OCI-LY3 (cell line): ENCODE measurements around the gene SLCO4A1.

Experiments used
- H2AFZ ChIP-seq: fragments of 200-600, 300-600 bp; shearing (Covaris generic); 2 replicates; pipeline ENCODE4 v1.6.0; 2014; ENCODE audit warnings: antibody characterized with exemption, low read depth, low read length
- H3K27ac ChIP-seq: fragments of 200-600, 300-600 bp; sonication (generic); 2 replicates; pipeline ENCODE4 v1.5.1; 2014; ENCODE audit warnings: mild to moderate bottlenecking, low read length, moderate library complexity, mixed read lengths
- H3K27me3 ChIP-seq: fragments of 200-600, 300-600 bp; sonication (generic); 2 replicates; pipeline ENCODE4 v1.6.1; 2014; ENCODE audit warnings: low read depth, low read length, mixed read lengths
- H3K36me3 ChIP-seq: fragments of 200-600, 300-600 bp; sonication (generic); replicated peaks from 2 replicates; pipeline ENCODE3; 2014; ENCODE audit warnings: low read depth, low read length, mixed read lengths
- H3K4me1 ChIP-seq: fragments of 300-600, 200-600 bp; sonication (generic); 2 replicates; pipeline ENCODE4 v1.6.1; 2014; ENCODE audit warnings: low read length, mixed read lengths
- H3K4me2 ChIP-seq: fragments of 200-600, 300-600 bp; sonication (generic); 2 replicates; pipeline ENCODE4 v1.6.1; 2014; ENCODE audit warnings: low read length, mixed read lengths
- H3K4me3 ChIP-seq: fragments of 300-600, 200-600 bp; sonication (generic); 2 replicates; pipeline ENCODE4 v1.5.1; 2014; ENCODE audit warnings: antibody characterized with exemption, mild to moderate bottlenecking, low read length, moderate library complexity
- H3K79me2 ChIP-seq: fragments of 300-600, 200-600 bp; shearing (Covaris generic); 2 replicates; pipeline ENCODE4 v1.6.1; 2014; ENCODE audit warnings: mild to moderate bottlenecking, low read length, mixed read lengths
- H3K9ac ChIP-seq: fragments of 300-600, 200-600 bp; shearing (Covaris generic); 2 replicates; pipeline ENCODE4 v1.6.0; 2014; ENCODE audit warnings: mild to moderate bottlenecking, low read length, moderate library complexity
- H3K9me3 ChIP-seq: fragments of 200-600, 300-600 bp; shearing (Covaris generic); 2 replicates; pipeline ENCODE4 v1.6.1; 2014; ENCODE audit warnings: low read length, mixed read lengths; ENCODE audit not compliant: insufficient read depth
- H4K20me1 ChIP-seq: fragments of 200-600, 300-600 bp; sonication (generic); 2 replicates; pipeline ENCODE4 v1.6.1; 2016; ENCODE audit warnings: low read length, mixed read lengths; ENCODE audit not compliant: insufficient read depth
- EZH2phosphoT487 ChIP-seq: fragments of 200-600 bp; shearing (Covaris generic); IDR thresholded peaks from 2 replicates; pipeline ENCODE4 v1.6.1; 2018; ENCODE audit warnings: antibody characterized with exemption, mixed run types, low read depth
- TF ChIP-seq, protein P1 (sequence below): fragments of 200-600, 300-600 bp; sonication (generic); IDR thresholded peaks from 2 replicates; pipeline ENCODE4 v1.5.1; 2014; ENCODE audit warnings: antibody characterized with exemption, low read length, low read depth

Gene SLCO4A1

DNA sequence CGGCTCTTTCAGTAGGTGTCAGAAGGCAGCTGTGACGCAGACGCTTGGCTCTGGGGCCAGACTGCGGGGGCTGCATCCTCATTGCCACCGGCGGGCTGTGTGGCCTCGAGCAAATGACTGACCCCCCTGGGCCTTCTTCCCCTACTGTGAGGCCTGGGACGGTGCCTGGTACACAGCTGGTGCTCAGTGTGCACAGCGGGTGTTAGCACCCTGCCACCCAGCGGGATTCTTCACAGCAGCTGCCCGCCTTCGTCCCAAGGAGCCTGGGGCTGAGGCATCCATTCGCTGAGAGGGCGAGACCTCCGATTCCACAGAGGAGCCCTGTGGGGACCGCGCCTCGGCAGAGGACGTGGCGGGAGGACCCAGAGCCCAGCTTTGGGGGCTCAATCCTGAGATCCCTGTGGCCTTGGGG, 10.6 kb downstream of the SLCO4A1 start:
- no peak overlapping the region for H3K4me2 ChIP-seq
- H3K9ac ChIP-seq: no peak overlapping the region
- peaks cover 18% of the 10 kb centered on the region for H3K36me3 ChIP-seq
- peaks cover 85% of the 10 kb centered on the region for H3K79me2 ChIP-seq
- H3K9me3 ChIP-seq: no peaks in the 10 kb centered on the region
- peaks cover 85% of the 10 kb centered on the region for H4K20me1 ChIP-seq
- TF ChIP-seq, protein P1, sequence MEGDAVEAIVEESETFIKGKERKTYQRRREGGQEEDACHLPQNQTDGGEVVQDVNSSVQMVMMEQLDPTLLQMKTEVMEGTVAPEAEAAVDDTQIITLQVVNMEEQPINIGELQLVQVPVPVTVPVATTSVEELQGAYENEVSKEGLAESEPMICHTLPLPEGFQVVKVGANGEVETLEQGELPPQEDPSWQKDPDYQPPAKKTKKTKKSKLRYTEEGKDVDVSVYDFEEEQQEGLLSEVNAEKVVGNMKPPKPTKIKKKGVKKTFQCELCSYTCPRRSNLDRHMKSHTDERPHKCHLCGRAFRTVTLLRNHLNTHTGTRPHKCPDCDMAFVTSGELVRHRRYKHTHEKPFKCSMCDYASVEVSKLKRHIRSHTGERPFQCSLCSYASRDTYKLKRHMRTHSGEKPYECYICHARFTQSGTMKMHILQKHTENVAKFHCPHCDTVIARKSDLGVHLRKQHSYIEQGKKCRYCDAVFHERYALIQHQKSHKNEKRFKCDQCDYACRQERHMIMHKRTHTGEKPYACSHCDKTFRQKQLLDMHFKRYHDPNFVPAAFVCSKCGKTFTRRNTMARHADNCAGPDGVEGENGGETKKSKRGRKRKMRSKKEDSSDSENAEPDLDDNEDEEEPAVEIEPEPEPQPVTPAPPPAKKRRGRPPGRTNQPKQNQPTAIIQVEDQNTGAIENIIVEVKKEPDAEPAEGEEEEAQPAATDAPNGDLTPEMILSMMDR: no peak
- no peak for TF ChIP-seq EZH2phosphoT487
- H3K4me3 ChIP-seq: no peak overlapping the region
- no peaks in the 10 kb centered on the region for H3K27me3 ChIP-seq
- peaks cover 10% of the 10 kb centered on the region; the same call in 1 of the 2 replicates for H3K4me1 ChIP-seq
- no peak overlapping the region for H2AFZ ChIP-seq
- H3K27ac ChIP-seq: no peak overlapping the region

DNA sequence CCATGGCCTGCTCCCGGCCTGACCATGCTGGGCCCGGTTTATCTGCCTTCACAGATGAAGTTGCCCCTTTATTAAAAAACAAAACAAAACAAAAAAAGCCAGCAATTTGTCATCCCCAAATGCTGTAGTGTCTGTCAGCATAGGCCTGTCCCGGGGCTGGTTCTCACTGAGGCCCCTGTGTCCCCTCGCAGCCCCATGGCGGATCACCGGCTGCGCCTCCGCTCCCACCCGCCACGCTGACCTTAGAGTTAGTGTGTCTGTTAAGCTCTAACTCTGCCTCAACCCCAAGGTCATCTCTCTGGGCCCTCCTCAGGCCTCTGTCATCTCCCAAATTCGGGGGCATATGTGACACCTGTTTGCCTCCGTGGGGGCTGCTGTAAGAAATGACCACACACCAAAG, 11.1 kb downstream of the SLCO4A1 start:
- no peak for TF ChIP-seq EZH2phosphoT487
- TF ChIP-seq, protein P1: no peak
- Histone ChIP-seq H3K9ac (no peak overlapping the region), H3K9me3 (no peaks in the 10 kb centered on the region), H3K36me3 (peaks cover 18% of the 10 kb centered on the region), H3K27me3 (no peaks in the 10 kb centered on the region), H2AFZ (no peak overlapping the region), H3K4me1 (peaks cover 10% of the 10 kb centered on the region; the same call in 1 of the 2 replicates), H3K27ac (no peak overlapping the region), H3K4me2 (no peak overlapping the region), H3K4me3 (no peak overlapping the region), H3K79me2 (peaks cover 80% of the 10 kb centered on the region), H4K20me1 (peaks cover 82% of the 10 kb centered on the region)

DNA sequence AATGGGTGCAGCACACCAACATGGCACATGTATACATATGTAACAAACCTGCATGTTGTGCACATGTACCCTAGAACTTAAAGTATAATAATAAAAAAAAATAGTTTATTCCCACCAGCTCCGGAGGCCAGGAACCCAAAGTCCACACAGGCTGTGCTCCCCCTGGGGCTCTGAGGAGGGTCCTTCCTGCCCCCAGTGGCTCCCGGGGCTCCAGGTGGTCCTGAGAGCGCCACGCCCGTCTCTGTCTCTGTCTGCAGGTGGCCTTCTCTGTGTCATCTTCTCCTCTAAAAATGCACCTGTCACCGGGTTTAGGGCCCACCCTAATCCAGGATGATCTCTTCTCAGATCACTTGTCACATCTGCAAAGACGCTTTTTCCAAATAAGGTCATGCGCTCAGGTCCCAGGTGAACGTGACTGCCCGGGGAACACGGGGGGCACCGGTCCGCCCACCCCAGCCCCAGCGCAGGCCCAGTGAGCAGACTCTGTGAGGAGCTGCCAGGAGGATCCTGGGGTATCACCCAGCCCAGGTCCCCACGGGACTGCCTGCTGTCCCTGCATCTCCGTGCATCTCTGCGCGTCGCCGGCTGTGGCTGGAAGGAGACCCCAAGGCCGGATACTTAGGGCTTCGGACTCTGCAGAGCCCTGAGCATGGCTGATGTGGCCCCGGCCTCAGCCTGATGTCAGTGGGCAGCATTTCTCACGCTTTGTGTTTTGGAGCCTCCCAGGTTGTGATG, 11.8 kb downstream of the SLCO4A1 start:
- Histone ChIP-seq H2AFZ (no peak overlapping the region), H3K27ac (no peak overlapping the region), H3K4me3 (no peak overlapping the region), H3K36me3 (peaks cover 15% of the 10 kb centered on the region), H3K4me1 (peaks cover 10% of the 10 kb centered on the region; the same call in 1 of the 2 replicates), H3K4me2 (no peak overlapping the region), H3K9ac (no peak overlapping the region), H4K20me1 (peaks cover 80% of the 10 kb centered on the region), H3K27me3 (no peaks in the 10 kb centered on the region), H3K9me3 (no peaks in the 10 kb centered on the region), H3K79me2 (peaks cover 73% of the 10 kb centered on the region)
- TF ChIP-seq, protein P1: no peak
- TF ChIP-seq EZH2phosphoT487: no peak

DNA sequence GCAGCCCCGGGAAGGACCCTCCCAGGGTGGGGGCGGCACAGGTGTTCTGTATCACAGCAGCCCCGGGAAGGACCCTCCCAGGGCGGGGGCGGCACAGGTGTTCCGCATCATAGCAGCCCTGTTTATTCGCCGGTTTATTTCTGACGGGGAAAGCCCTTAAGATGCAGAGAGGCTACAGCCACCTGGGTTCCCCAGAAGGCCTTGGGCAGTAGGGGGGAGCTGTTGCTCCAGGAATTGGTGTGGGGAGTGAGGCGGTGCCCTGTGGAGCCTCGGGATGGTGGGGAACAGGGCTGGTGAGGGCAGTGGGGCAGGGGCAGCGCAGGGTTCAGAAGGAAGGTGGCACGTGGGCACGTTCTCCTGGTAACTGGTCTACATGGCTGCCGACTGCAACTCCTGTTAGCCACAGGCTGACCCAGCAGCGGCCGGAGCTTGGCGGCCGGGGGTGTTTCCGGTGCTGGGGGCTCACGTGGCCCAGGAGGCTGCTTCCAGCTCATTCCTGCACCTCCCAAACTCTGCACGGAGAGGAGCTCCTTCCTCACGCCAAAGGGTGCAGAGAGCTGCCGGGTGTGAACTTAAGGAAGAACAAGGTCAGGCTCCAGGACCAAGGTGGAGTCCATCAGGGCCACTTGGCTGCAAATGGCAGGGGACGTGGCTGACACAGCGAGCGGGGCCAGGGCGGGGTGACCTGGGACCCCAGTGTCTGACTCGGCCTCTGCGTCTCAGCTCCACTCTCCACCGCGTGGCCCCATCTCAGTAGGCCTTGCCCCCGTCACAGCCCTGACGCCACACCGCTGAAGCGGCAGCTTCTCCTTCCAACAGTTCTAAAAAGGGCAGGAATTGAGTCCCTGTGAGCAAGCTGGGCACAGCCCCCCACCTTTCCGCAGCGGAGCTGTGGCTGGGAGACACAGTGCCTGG, 13.2 kb downstream of the SLCO4A1 start:
- H3K9ac ChIP-seq: no peak overlapping the region
- H3K79me2 ChIP-seq: peaks cover 59% of the 10 kb centered on the region
- no peak overlapping the region for H3K4me2 ChIP-seq
- no peaks in the 10 kb centered on the region for H3K27me3 ChIP-seq
- no peak overlapping the region for H3K4me3 ChIP-seq
- H3K36me3 ChIP-seq: peaks cover 14% of the 10 kb centered on the region
- peaks cover 68% of the 10 kb centered on the region for H4K20me1 ChIP-seq
- H3K27ac ChIP-seq: no peak overlapping the region
- no peak overlapping the region for H2AFZ ChIP-seq
- H3K4me1 ChIP-seq: peaks cover 10% of the 10 kb centered on the region; the same call in 1 of the 2 replicates
- no peaks in the 10 kb centered on the region for H3K9me3 ChIP-seq
- TF ChIP-seq, protein P1: no peak
- TF ChIP-seq EZH2phosphoT487: no peak
